A549 (cell line): ENCODE results near the gene SETD1B.

Experiments used
- CHD4 ChIP-seq: fragments of 200-600 bp; sonication (generic); IDR thresholded peaks from 2 replicates; pipeline ENCODE4 v1.6.1; 2016; ENCODE audit warnings: antibody characterized with exemption, mild to moderate bottlenecking, borderline replicate concordance
- CTCF ChIP-seq: fragments of >200 bp; sonication (Bioruptor Twin); formaldehyde crosslinking; IDR thresholded peaks from 3 replicates; pipeline ENCODE4 v1.5.1; 2016
- EHF ChIP-seq: fragments of 250-450 bp; sonication (Bioruptor Pico); IDR thresholded peaks from 2 replicates; pipeline ENCODE4 v1.5.0; 2020; ENCODE audit warnings: mild to moderate bottlenecking
- HMGXB4 ChIP-seq: fragments of 250-450 bp; sonication (Bioruptor Pico); IDR thresholded peaks from 2 replicates; pipeline ENCODE4 v1.5.0; 2021; ENCODE audit warnings: mild to moderate bottlenecking, moderate library complexity, borderline replicate concordance
- KDM1A ChIP-seq: fragments of 200-600 bp; sonication (generic); IDR thresholded peaks from 2 replicates; pipeline ENCODE4 v1.6.1; 2016; ENCODE audit warnings: low read depth, mild to moderate bottlenecking
- MAZ ChIP-seq: fragments of 150-350 bp; IDR thresholded peaks from 2 replicates; pipeline ENCODE4 v1.6.1; 2014; ENCODE audit warnings: antibody characterized with exemption, low read depth, low read length, borderline replicate concordance
- MYC ChIP-seq: IDR thresholded peaks from 2 replicates; pipeline ENCODE4 v1.6.1; 2012; ENCODE audit warnings: mild to moderate bottlenecking, inconsistent platforms, low read length, improper control_type of control experiment, borderline replicate concordance
- POLR2A ChIP-seq: IDR thresholded peaks from 2 replicates; pipeline ENCODE4 v1.6.1; 2012; ENCODE audit warnings: mild to moderate bottlenecking, low read length
- REST ChIP-seq: fragments of 200-600 bp; sonication (generic); IDR thresholded peaks from 2 replicates; pipeline ENCODE4 v1.6.1; 2016; ENCODE audit warnings: antibody characterized with exemption, mild to moderate bottlenecking, moderate library complexity

- TF ChIP-seq MAZ (no peak), CTCF (no peak), REST (no peak), POLR2A (no peak), EHF (CRISPR knock-in tag) (no peak), KDM1A (no peak), HMGXB4 (CRISPR knock-in tag) (no peak), MYC (no peak), CHD4 (no peak)
Measured at GRCh38 chr12:121784460-121784859, 19.3 kb upstream of the SETD1B start.
